Subcutaneous adipose tissue (tissue), 4 donors: Measurements from ENCODE around the gene POLG2. TPM values are rescaled to one million over a fixed set of nuclear protein-coding genes. Genes with fewer than 3 reads are reported as not detected.

Source experiments
- CTCF ChIP-seq: fragments of 450-650 bp; IDR thresholded peaks from one replicate; pipeline ENCODE4 v1.5.1; 2016; ENCODE audit warnings: low read depth, mild to moderate bottlenecking, control low read depth, antibody characterized with exemption, moderate library complexity
- total RNA-seq, 4 donors: library from RNA; depleted of rRNA; stranded (reverse); fragments of >200 nt; gene quantifications; one replicate each; pipeline ENCODE4 v1.1.0, GENCODE V29; 2016

Gene POLG2
- total RNA-seq, 4 donors from 2014 or later, result 6.4 to 8.8 (median 7.5) TPM

DNA sequence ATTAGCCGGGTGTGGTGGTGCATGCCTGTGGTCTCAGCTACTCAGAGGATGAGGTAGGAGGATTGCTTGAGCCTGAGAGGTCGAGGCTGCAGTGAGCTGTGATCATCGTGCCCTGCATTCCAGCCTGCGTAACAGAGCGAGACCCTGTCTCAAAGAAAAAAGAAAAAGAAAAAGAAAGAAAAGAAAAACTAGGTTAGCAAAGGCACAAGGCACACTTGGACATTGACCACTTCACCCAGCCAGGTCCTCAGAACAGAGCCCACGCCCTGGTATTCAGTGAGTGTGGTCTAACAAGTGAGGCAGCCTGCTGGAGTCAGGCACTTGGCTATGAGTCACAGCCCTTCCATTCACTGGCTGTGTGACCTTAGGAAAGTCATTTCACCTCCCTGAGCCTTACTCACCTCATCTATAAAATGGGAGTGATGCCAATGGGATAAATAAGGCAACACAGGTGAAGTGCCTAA lies 37.5 kb downstream of the POLG2 start:
- TF ChIP-seq CTCF, result no peak

DNA sequence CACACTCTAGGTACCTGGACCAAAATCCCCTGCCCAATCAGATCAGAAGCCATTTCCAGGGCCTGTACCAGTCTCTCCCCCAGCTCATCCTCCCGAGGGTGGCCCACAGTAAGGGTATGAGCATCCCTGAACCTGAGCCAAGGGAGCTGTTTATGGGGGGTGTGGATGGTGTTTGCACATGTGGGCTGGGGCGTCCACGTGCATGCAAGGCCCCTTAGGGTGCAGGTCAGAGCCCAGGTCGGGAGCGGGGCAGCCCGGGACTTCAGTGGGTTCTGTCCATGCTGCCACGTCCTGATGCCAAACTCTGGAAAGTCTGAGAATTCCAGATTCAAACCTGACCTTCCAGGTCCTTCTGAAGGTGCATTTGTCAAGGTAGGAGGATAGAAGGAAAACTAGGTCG lies 38.1 kb downstream of the POLG2 start:
- TF ChIP-seq CTCF, result no peak

- TF ChIP-seq CTCF, result no peak
These were observed 39.7 kb downstream of the POLG2 start for GRCh38 chr17:64457156-64457555.

- TF ChIP-seq CTCF, result no peak
These were observed 40.6 kb downstream of the POLG2 start for GRCh38 chr17:64455993-64456885.

GRCh38 chr17:64449545-64449944 lies 47.3 kb downstream of the POLG2 start:
- no peak for TF ChIP-seq CTCF

DNA sequence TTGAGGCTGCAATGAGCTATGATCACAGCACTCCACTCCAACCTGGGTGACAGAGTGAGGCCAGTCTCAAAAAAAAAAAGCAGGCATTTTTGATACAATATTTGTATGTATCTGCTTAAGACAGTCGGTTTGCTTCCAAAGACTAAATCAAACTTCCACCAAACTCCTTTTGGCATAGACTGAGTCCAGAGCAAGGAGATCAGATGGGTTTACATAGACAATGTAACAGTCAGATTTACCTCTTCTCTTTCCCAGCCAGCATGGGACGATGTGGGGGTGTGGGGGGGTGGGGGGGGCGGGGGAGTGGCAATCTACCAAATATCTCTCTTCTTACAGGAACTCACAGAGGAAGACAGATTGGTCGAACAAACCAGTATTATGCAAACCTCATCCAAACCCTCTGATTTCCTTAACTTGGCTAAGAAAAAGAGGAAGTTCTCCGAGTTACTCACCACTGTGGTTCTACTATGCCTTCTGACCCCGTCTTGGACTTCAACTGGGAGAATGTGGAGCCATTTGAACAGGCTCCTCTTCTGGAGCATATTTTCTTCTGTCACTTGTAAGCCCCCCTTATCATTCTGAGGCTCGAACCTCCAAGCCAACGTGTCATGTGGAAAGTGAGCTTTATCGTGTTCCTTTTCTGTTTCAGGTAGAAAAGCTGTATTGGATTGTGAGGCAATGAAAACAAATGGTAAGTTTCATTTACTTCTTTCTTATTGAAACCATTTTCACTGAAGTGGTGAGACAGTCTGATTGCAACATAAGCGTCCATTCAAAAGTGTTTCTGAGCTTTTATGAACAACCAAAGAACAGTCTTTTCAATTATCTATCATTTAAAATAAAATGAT lies 48.0 kb downstream of the POLG2 start, which contains the start of gene MILR1:
TSS of gene MILR1 (plus strand) at position 451 of the 848 bp plus-strand sequence. CDS start at position 505, 54 bp downstream.
- no peak for TF ChIP-seq CTCF

GRCh38 chr17:64447526-64447925 lies 49.3 kb downstream of the POLG2 start:
- no peak for TF ChIP-seq CTCF
